GM19240 (cell line): ENCODE results near the gene ARL15.
"Not testable (repeated sequence)": the region's sequence is repeated elsewhere in the genome, so short reads cannot be mapped to it uniquely, and the experiment has no call there.

Experiments
- DNase-seq: peaks from one replicate; pipeline ENCODE4 v3.0.0; 2011; ENCODE audit warnings: low spot score; ENCODE audit not compliant: insufficient read length

ARL15 gene

DNA sequence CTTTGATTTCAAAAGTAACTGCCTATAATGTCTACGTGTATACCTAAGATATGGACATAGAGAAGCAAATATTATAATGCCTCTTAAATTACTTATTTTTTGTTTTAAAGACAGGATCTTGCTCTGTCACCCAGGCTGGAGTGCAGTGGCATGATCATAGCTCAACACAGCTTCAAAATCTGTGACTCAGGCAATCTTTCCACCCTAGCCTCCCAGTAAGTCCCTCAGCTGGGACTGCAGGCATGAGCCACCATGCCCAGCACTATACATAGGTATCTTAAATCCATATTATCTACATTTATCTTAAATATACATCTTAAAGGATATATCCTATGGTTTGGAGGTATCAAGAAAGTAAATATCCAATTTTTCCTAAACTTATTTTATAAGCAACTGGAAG, 261.2 kb downstream of the ARL15 start:
- DNase-seq: no peak

DNA sequence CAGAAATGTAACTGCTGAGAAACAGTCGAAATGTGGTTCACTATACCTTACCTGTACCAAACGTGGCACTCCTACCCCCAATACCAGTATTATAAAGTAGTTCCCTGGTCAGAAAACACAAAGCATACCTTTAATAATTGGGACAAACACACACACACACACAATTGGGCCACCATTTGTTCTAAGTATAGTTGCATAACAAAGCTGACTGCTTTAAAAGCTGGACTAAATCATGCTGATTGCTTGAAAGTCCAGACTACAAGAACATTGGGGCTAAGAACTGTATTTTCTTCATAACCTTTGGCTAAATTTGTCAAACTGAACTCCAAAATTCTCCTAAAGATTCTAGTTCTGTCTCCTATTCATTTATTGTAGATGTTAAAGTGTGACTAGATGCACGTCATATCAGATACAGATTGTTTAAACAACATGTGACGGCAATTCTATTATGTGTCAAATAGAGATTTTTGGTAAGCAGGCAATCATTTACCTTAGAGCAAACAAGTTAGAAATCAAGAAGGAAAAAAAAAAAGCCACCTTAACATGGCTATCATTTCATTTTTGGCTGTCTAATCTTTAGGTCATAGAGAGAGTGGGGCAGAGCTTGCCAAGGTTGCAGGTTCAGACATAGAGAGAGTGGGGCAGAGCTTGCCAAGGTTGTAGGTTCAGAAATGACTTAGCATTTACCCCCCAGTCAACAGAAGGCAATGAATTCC, 265.1 kb downstream of the ARL15 start:
- DNase-seq: no peak

GRCh38 chr5:54044276-54044675, 266.1 kb downstream of the ARL15 start:
- DNase-seq: not testable (repeated sequence)

DNA sequence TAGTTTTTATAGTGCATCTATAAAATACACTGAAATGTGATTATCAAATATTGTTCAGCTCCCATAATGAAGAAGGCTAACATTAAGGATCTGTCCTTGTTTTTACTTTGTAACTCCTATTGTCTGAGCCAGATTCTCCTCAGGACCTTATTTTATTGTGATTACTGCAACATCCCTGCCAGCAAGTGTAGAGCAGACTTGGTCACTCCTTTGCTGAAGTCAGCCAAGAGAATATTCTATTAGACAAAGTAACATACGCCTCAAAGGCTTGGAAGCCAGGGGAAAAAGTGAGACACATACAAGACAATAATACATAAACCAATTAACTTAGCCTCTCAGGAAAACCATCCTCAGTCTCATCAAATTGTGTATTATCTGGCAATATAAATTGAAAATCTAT, 269.6 kb downstream of the ARL15 start:
- DNase-seq: no peak

DNA sequence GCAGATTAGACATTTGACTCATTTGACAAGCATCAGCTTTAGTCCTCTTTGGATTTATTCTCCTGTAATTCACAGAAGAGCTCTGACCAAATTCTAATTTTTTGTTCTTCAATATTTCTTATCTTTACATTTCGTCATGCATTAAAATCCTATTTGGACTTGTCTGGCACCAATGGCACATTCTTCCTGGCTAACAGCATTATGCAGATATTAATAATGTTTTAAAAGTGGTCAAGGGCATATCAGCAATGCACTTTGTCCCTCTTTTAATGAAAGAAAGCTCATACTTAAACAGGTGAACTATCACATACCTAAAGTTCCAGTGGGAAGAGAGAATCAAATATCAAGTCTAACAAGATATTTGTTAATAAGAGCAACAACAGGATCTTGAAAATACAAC, 270.4 kb downstream of the ARL15 start:
- no peak for DNase-seq

DNA sequence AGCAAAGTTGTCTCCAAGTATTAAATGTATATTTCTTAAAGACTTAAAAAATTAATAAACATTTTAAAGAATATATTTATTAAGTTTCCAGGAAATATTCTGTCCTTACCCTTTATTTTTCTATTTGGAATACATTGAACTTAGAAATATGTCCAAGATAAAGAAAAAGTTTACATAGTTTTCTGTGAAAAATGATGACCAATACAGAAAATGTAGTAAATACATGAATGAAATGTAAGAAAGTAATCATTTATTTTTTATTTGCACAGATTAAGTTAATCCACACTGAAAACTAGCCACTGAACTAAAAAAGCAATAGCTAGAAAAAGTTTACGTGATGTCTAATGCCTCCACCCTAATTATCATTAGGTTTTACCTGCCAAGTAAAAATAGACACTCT, 273.2 kb downstream of the ARL15 start:
- DNase-seq: no peak

DNA sequence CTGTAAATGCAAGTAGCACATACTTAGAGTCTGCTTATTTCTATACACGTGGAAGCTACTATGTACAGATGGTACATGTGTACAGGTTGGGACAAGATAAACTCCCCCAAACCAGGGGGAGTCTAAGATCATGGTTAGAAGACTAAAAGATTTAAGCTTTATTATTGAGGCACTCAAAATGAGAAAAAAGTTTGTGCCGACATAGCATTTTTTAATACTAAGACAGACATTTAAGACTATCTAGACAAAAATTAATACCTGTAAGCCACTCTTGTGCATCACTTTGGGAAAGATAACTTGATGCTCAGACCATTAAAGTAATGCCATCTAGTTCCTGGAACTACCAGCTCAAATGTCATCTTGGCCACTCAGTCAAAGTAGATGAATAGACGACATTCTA, 279.4 kb downstream of the ARL15 start:
- no peak for DNase-seq

- DNase-seq: no peak
These were observed 285.9 kb downstream of the ARL15 start for GRCh38 chr5:54024466-54024865.

- no peak for DNase-seq
These were observed 288.1 kb downstream of the ARL15 start for GRCh38 chr5:54022223-54022622.

GRCh38 chr5:54021431-54022164, 288.8 kb downstream of the ARL15 start:
- DNase-seq: no peak

- DNase-seq: no peak
These were observed 291.9 kb downstream of the ARL15 start for GRCh38 chr5:54018438-54018837.

- DNase-seq: no peak
These were observed 292.8 kb downstream of the ARL15 start for GRCh38 chr5:54017580-54017979.

GRCh38 chr5:54013556-54014194, 296.7 kb downstream of the ARL15 start:
- DNase-seq: no peak

DNA sequence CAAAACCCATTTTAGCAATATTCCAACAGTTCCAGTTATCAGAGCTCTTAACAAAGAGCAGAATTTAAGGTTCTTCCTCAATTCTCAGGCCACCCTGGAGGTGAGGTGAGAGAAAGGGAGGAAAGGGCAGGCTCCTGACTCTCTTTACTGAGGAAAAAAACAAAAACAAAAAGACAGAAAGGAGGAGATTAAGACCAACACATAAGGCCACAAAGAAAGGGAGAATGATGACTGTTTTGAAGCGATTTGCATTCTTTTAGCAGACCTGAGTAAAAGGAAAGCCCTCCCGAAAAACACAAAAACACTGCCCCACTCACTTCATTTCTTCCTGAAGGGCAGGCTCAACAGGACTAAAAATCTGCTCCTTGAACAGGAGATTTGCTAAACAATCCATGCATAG, 300.5 kb downstream of the ARL15 start:
- no peak for DNase-seq

DNA sequence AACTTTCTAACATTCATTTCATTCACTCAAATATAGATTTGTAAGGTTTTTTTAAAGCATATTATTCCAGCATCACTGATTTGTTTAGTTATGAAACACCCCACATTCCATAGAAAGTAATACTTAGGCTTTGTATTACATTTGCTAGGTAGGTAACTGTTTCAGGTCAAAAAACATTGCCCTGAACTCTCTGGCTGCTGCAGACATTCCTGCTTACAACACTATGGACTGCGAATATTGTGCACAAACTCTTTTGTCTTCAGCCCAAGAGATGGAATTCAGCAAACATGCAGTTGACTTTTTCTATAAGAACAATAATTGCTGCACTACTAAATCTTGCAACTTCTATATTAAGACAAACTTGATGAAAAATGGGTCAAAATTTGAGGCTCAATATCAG, 301.0 kb downstream of the ARL15 start:
- DNase-seq: no peak

GRCh38 chr5:54007827-54008777, 302.3 kb downstream of the ARL15 start:
- no peak for DNase-seq

DNA sequence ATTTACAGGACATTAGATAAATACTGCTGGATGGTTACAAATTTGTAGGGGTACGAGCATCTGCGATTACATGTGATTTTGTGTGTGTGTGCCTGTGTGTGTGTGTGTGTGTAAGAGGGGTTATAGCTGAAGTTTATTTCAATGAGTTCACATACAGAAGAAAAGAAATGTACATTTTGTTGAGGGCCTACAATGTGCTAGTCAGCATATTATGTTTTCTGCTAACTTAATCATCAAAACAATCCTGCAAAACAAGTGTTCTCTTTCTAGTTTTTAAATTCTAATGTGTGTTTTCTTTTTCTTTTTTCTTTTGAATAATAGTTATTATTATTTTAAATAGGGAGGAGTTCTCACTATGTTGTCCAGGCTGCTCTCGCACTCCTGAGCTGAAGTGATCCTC, 305.7 kb downstream of the ARL15 start:
- DNase-seq: no peak

- DNase-seq: no peak
These were observed 307.6 kb downstream of the ARL15 start for GRCh38 chr5:54002779-54003178.

- DNase-seq: no peak
These were observed 308.2 kb downstream of the ARL15 start for GRCh38 chr5:54001976-54002775.

GRCh38 chr5:54000011-54000410, 310.4 kb downstream of the ARL15 start:
- DNase-seq: no peak
